ENCODE results near the gene MAP3K9. TPM values are rescaled to one million over a fixed set of nuclear protein-coding genes. Genes with fewer than 3 reads are reported as not detected.

MAP3K9 gene
- total and polyA plus RNA-seq, 2 donors (not counting 3 experiments of a cell fraction or from before 2014, with no cell fraction given), result 0.06 to 0.11 TPM

DNA sequence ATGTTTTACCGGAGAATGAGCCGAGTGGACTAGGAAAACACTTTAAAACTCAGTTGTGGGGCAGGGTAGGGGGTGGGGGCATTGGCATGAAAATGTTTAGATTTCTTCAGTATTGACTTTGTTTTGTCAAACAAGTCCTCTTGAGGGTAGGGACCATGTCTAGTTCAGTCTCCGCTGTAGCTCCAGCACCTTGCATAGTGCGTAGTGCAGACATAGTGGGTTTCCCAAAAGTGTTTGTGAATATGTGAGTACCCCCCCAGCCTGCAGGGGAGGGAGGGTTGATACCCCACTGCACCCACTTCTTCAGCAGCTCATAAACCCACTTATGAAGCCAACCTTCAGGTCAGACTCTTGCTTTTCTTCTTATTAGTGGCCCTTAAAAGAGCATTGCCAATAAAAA lies 96.2 kb downstream of the MAP3K9 start:
- H4K20me1 ChIP-seq (replicated peaks; ENCODE audit: control insufficient read depth, extremely low read depth, insufficient read depth, low read length), result no peaks in the 10 kb centered on the region
- no peak overlapping the region for H3K9ac ChIP-seq (replicated peaks; ENCODE audit: extremely low read depth, insufficient read depth, low read length)
- no peaks in the 10 kb centered on the region for H3K9me1 ChIP-seq (replicated peaks; ENCODE audit: control insufficient read depth, extremely low read depth, insufficient read depth, low read length)
- dilution Hi-C loops (cut with MboI; ENCODE audit: extremely low pct_ligation_motif_present, low sequenced_read_pairs) (no loop called here), intact Hi-C loops (cut with micrococcal nuclease) (loop anchor here (5.0 kb wide), 1 partner anchor 71 kb away; the partner anchor contains the start of gene TTC9)
- H3K4me2 ChIP-seq (ENCODE audit: insufficient read depth, low read length), result no peak overlapping the region
- BruUV-seq (replicated peaks), result no TSS peak
- H3K27ac ChIP-seq (ENCODE audit: insufficient read depth, low read depth, low read length), result no peak overlapping the region
- no peaks in the 10 kb centered on the region for H3K9me3 ChIP-seq (replicated peaks; ENCODE audit: control insufficient read depth, insufficient read depth, low read length)
- TF ChIP-seq, protein P1, sequence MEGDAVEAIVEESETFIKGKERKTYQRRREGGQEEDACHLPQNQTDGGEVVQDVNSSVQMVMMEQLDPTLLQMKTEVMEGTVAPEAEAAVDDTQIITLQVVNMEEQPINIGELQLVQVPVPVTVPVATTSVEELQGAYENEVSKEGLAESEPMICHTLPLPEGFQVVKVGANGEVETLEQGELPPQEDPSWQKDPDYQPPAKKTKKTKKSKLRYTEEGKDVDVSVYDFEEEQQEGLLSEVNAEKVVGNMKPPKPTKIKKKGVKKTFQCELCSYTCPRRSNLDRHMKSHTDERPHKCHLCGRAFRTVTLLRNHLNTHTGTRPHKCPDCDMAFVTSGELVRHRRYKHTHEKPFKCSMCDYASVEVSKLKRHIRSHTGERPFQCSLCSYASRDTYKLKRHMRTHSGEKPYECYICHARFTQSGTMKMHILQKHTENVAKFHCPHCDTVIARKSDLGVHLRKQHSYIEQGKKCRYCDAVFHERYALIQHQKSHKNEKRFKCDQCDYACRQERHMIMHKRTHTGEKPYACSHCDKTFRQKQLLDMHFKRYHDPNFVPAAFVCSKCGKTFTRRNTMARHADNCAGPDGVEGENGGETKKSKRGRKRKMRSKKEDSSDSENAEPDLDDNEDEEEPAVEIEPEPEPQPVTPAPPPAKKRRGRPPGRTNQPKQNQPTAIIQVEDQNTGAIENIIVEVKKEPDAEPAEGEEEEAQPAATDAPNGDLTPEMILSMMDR (IDR thresholded peaks at IDR 0.05; ENCODE audit: extremely low read depth in 1 of 2, insufficient read depth in 1 of 2, low read depth in 1 of 2, low read length in 2 of 2), result no peak
- TF ChIP-seq FOS (IDR thresholded peaks at IDR 0.05; ENCODE audit: borderline replicate concordance, insufficient read depth, low read length) (no peak), EZH2 (IDR thresholded peaks at IDR 0.05; ENCODE audit: borderline replicate concordance, low read depth, low read length, severe bottlenecking) (no peak), POLR2AphosphoS5 (IDR thresholded peaks at IDR 0.05; ENCODE audit: insufficient read depth, low read depth, low read length) (no peak), MYC (IDR thresholded peaks at IDR 0.05; ENCODE audit: low read depth, low read length) (no peak), POLR2A (IDR thresholded peaks at IDR 0.05; ENCODE audit: low read depth, low read length) (no peak), JUN (IDR thresholded peaks at IDR 0.05; ENCODE audit: borderline replicate concordance, insufficient read depth, insufficient read length, low read depth) (no peak), GATA2 (IDR thresholded peaks at IDR 0.05; ENCODE audit: insufficient read depth, insufficient read length, low read depth, low read length) (no peak)
- TF ChIP-seq, protein P2, sequence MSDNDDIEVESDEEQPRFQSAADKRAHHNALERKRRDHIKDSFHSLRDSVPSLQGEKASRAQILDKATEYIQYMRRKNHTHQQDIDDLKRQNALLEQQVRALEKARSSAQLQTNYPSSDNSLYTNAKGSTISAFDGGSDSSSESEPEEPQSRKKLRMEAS (IDR thresholded peaks at IDR 0.05; ENCODE audit: insufficient read depth, insufficient read length), result no peak
- no peaks in the 10 kb centered on the region for H3K4me1 ChIP-seq (ENCODE audit: control insufficient read depth, extremely low read depth, insufficient read depth, low read length)
- H3K36me3 ChIP-seq (ENCODE audit: control insufficient read depth in 2 of 2, extremely low read depth in 1 of 2, insufficient read depth in 2 of 2, low read length in 2 of 2), result no peaks in the 10 kb centered on the region
- H2AFZ ChIP-seq (ENCODE audit: low read depth, low read length), result no peak overlapping the region
- no peak for DNase-seq (ENCODE audit: low read depth, low spot score)
- POLR2A ChIA-PET, result no interaction called here
- CTCF ChIA-PET, result interaction anchor here (0.6 to 1.9 kb wide), 21 partner anchors 9 to 668 kb away, joined by 3 to 17 read pairs (median 4); no protein-coding TSS in a partner anchor
- no peak for FAIRE-seq
- peaks cover 3 to 14% of the 10 kb centered on the region in 2 experiments for H3K27me3 ChIP-seq (ENCODE audit: control insufficient read depth in 2 of 2, insufficient read depth in 2 of 2, low read length in 2 of 2)
- H3K79me2 ChIP-seq (ENCODE audit: control insufficient read depth, insufficient read depth, low read length), result no peaks in the 10 kb centered on the region
- H3K4me3 ChIP-seq (replicated peaks in 1 of 3; ENCODE audit: insufficient read depth in 1 of 3, low read depth in 1 of 3, low read length in 3 of 3), result no peak overlapping the region
